Endothelial cell of umbilical vein (primary cell): ENCODE measurements around the gene TYRO3. TPM values are rescaled to one million over a fixed set of nuclear protein-coding genes. Genes with fewer than 3 reads are reported as not detected.

ENCODE experiments used
- BruUV-seq: library from RNA; stranded (reverse); fragments of 400-500 nt; replicated peaks from 2 replicates; lab custom pipeline; 2021; lab: Mats Ljungman, UMichigan
- CTCF ChIA-PET: fragments of 300-600, 350-600 bp; sonication (Branson Sonifier 250); formaldehyde crosslinking; loops from one replicate; lab custom pipeline; 2021; ENCODE audit warnings: antibody characterized with exemption, inconsistent platforms; lab: Charles Lee
- POLR2A ChIA-PET: fragments of 300-600, 350-600 bp; sonication (Branson Sonifier 250); formaldehyde crosslinking; loops from one replicate; lab custom pipeline; 2021; ENCODE audit warnings: antibody characterized with exemption, inconsistent platforms; lab: Charles Lee
- DNase-seq: peaks from one replicate; pipeline ENCODE4 v3.0.0-alpha.2; 2011; ENCODE audit warnings: low read depth, low spot score
- FAIRE-seq: peaks from 2 replicates; lab custom pipeline; 2011; peaks lifted over from hg19 to GRCh38; lab: Jason Lieb, UNC
- H2AFZ ChIP-seq: 2 replicates; pipeline ENCODE4 v1.6.0; 2012; ENCODE audit warnings: low read depth, low read length, control low read depth, inconsistent platforms
- H3K27ac ChIP-seq: 2 replicates; pipeline ENCODE4 v1.5.1; 2011; ENCODE audit warnings: low read depth, mild to moderate bottlenecking, control low read depth, low read length, moderate library complexity; ENCODE audit not compliant: insufficient read depth
- H3K27me3 ChIP-seq, 2 experiments: 2 replicates each; pipeline versions ENCODE4 v1.6.0 to v1.6.1; 2011; ENCODE audit warnings: low read length in 2 of 2, mixed read lengths in 1 of 2; ENCODE audit not compliant: control insufficient read depth in 2 of 2, insufficient read depth in 2 of 2
- H3K36me3 ChIP-seq, 2 experiments: 2 replicates in 1 of 2; 3 replicates in 1 of 2; pipeline ENCODE4 v1.5.1; 2011; ENCODE audit warnings: low read length in 2 of 2, mild to moderate bottlenecking in 1 of 2, moderate library complexity in 1 of 2; ENCODE audit not compliant: control insufficient read depth in 2 of 2, insufficient read depth in 2 of 2; ENCODE audit errors: extremely low read depth in 1 of 2
- H3K4me1 ChIP-seq: 3 replicates; pipeline ENCODE4 v1.5.1; 2011; ENCODE audit warnings: mild to moderate bottlenecking, low read length; ENCODE audit not compliant: control insufficient read depth, insufficient read depth; ENCODE audit errors: extremely low read depth
- H3K4me2 ChIP-seq: 2 replicates; pipeline ENCODE4 v1.6.1; 2011; ENCODE audit warnings: low read length, control low read depth, mixed read lengths; ENCODE audit not compliant: insufficient read depth
- H3K4me3 ChIP-seq, 3 experiments: fragments of 200-600 bp in 1 of 3; sonication (generic), shearing (Covaris generic) in 1 of 3; replicated peaks in 1 of 3; 2 replicates each; pipeline ENCODE4 v1.5.1; 2011 to 2016; ENCODE audit warnings: control low read depth in 3 of 3, low read length in 3 of 3, mild to moderate bottlenecking in 2 of 3, inconsistent platforms in 1 of 3, low read depth in 1 of 3, moderate library complexity in 1 of 3; ENCODE audit not compliant: insufficient read depth in 1 of 3
- H3K79me2 ChIP-seq: 2 replicates; pipeline ENCODE4 v1.6.0; 2012; ENCODE audit warnings: low read length, inconsistent platforms; ENCODE audit not compliant: control insufficient read depth, insufficient read depth
- H3K9ac ChIP-seq: replicated peaks from 2 replicates; pipeline ENCODE3; 2011; ENCODE audit warnings: low read length, control low read depth; ENCODE audit not compliant: insufficient read depth; ENCODE audit errors: extremely low read depth
- H3K9me1 ChIP-seq: replicated peaks from 3 replicates; pipeline ENCODE4 v1.6.0; 2011; ENCODE audit warnings: mild to moderate bottlenecking, low read length; ENCODE audit not compliant: control insufficient read depth, insufficient read depth; ENCODE audit errors: extremely low read depth
- H3K9me3 ChIP-seq: replicated peaks from 2 replicates; pipeline ENCODE4 v1.5.1; 2012; ENCODE audit warnings: low read length, inconsistent platforms; ENCODE audit not compliant: control insufficient read depth, insufficient read depth
- H4K20me1 ChIP-seq: replicated peaks from 2 replicates; pipeline ENCODE3; 2011; ENCODE audit warnings: mild to moderate bottlenecking, low read length; ENCODE audit not compliant: control insufficient read depth, insufficient read depth; ENCODE audit errors: extremely low read depth
- EZH2 ChIP-seq: IDR thresholded peaks from 2 replicates; pipeline ENCODE4 v1.6.1; 2012; ENCODE audit warnings: borderline replicate concordance, low read depth, mild to moderate bottlenecking, moderate library complexity, low read length, inconsistent platforms; ENCODE audit not compliant: severe bottlenecking
- FOS ChIP-seq: IDR thresholded peaks from 2 replicates; pipeline ENCODE4 v1.6.1; 2011; ENCODE audit warnings: mild to moderate bottlenecking, low read length, moderate library complexity, borderline replicate concordance; ENCODE audit not compliant: insufficient read depth
- GATA2 ChIP-seq: IDR thresholded peaks from 2 replicates; pipeline ENCODE4 v1.7.0; 2011; ENCODE audit warnings: low read depth, mild to moderate bottlenecking, moderate library complexity, mixed read lengths, low read length; ENCODE audit not compliant: insufficient read length, insufficient read depth
- JUN ChIP-seq: IDR thresholded peaks from 2 replicates; pipeline ENCODE4 v1.6.1; 2011; ENCODE audit warnings: borderline replicate concordance, low read depth; ENCODE audit not compliant: insufficient read length, insufficient read depth
- MYC ChIP-seq: IDR thresholded peaks from one replicate; pipeline ENCODE4 v1.6.1; 2011; ENCODE audit warnings: mild to moderate bottlenecking, low read depth, low read length
- POLR2AphosphoS5 ChIP-seq: IDR thresholded peaks from 2 replicates; pipeline ENCODE4 v1.6.1; 2012; ENCODE audit warnings: low read depth, mild to moderate bottlenecking, control low read depth, low read length, moderate library complexity; ENCODE audit not compliant: insufficient read depth
- dilution Hi-C: fragments of 300-500 bp; cut with MboI; formaldehyde crosslinking; loops from one replicate; pipeline ENCODE4 v1.15.0; 2019; ENCODE audit warnings: low sequenced_read_pairs; ENCODE audit not compliant: extremely low pct_ligation_motif_present
- intact Hi-C: fragments of 100-400 bp; cut with micrococcal nuclease; formaldehyde crosslinking; loops from one replicate; pipeline ENCODE4 v1.10.0; 2022
- polyA plus RNA-seq, 4 experiments: library from polyadenylated mRNA; depleted of rRNA in 3 of 4; stranded (reverse) in 3 of 4; unstranded in 1 of 4; fragments of >200 nt; gene quantifications; 2 replicates each; pipeline versions ENCODE4 v1.2.1 to v1.2.3, GENCODE V29; 2011 to 2012; ENCODE audit warnings: missing spikeins in 1 of 4
- total RNA-seq: library from RNA; stranded (reverse); gene quantifications from 2 replicates; pipeline ENCODE4 v1.2.3, GENCODE V29; 2021
- TF ChIP-seq, protein P1 (sequence below), 2 donors: IDR thresholded peaks; 1 replicate in 1 of 2; 2 replicates in 1 of 2; pipeline ENCODE4 v1.5.1; 2011; ENCODE audit warnings: low read length in 2 of 2, mild to moderate bottlenecking in 2 of 2, moderate library complexity in 2 of 2, control low read depth in 1 of 2, inconsistent platforms in 1 of 2, low read depth in 1 of 2; ENCODE audit not compliant: insufficient read depth in 1 of 2; ENCODE audit errors: extremely low read depth in 1 of 2
- TF ChIP-seq, protein P2 (sequence below): IDR thresholded peaks from 2 replicates; pipeline ENCODE4 v1.6.1; 2011; ENCODE audit not compliant: insufficient read depth, insufficient read length

Gene TYRO3
- total and polyA plus RNA-seq, 2 donors (not counting 3 experiments of a cell fraction or from before 2014, with no cell fraction given) = 14.1 to 14.5 TPM

DNA sequence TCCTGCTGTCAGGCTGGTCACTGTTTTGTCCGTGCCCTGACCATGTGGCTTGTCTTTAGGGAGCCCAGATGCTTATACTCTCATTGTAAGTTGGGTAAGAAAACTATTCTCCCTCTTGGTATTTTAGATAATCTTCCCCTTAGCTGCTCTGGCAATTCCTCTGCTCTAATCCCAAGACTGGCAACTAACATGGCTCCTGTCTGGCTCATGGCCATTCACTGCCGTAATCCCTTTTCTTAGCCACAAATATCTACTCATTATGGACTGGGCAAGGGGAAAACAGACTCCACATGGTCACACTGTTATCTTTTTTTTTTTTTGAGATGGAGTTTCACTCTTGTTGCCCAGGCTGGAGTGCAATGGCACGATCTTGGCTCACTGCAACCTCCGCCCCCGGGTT, 38.8 kb downstream of the TYRO3 start:
- intact Hi-C loops = no loop called here
- BruUV-seq = no TSS peak
- no peak for FAIRE-seq

More for the DNA sequence above, 38.8 kb downstream of the TYRO3 start:
- H2AFZ ChIP-seq = no peak overlapping the region
- no peak overlapping the region for H3K27ac ChIP-seq
- no peak overlapping the region for H3K9ac ChIP-seq
- no peaks in the 10 kb centered on the region for H3K9me1 ChIP-seq
- TF ChIP-seq MYC (no peak), JUN (no peak), GATA2 (no peak), FOS (no peak), EZH2 (no peak), POLR2AphosphoS5 (no peak)
- TF ChIP-seq, protein P1, sequence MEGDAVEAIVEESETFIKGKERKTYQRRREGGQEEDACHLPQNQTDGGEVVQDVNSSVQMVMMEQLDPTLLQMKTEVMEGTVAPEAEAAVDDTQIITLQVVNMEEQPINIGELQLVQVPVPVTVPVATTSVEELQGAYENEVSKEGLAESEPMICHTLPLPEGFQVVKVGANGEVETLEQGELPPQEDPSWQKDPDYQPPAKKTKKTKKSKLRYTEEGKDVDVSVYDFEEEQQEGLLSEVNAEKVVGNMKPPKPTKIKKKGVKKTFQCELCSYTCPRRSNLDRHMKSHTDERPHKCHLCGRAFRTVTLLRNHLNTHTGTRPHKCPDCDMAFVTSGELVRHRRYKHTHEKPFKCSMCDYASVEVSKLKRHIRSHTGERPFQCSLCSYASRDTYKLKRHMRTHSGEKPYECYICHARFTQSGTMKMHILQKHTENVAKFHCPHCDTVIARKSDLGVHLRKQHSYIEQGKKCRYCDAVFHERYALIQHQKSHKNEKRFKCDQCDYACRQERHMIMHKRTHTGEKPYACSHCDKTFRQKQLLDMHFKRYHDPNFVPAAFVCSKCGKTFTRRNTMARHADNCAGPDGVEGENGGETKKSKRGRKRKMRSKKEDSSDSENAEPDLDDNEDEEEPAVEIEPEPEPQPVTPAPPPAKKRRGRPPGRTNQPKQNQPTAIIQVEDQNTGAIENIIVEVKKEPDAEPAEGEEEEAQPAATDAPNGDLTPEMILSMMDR (IDR thresholded peaks at IDR 0.05; ENCODE audit: extremely low read depth in 1 of 2, insufficient read depth in 1 of 2, low read depth in 1 of 2, low read length in 2 of 2) = no peak
- TF ChIP-seq, protein P2, sequence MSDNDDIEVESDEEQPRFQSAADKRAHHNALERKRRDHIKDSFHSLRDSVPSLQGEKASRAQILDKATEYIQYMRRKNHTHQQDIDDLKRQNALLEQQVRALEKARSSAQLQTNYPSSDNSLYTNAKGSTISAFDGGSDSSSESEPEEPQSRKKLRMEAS = no peak
- no peaks in the 10 kb centered on the region for H3K4me1 ChIP-seq
- CTCF ChIA-PET = no interaction called here
- dilution Hi-C loops = no loop called here
- H3K79me2 ChIP-seq = no peaks in the 10 kb centered on the region
- H3K9me3 ChIP-seq = no peaks in the 10 kb centered on the region
- H3K4me2 ChIP-seq = no peak overlapping the region
- POLR2A ChIA-PET = interaction anchor here (0.7 kb wide), 1 partner anchor 152 kb away, joined by 3 read pairs; no protein-coding TSS in a partner anchor
- H3K4me3 ChIP-seq = no peak overlapping the region
- no peaks in the 10 kb centered on the region for H3K36me3 ChIP-seq
- H3K27me3 ChIP-seq = peaks cover 3 to 5% of the 10 kb centered on the region in 2 experiments
- no peaks in the 10 kb centered on the region for H4K20me1 ChIP-seq
- DNase-seq = no peak
